ENCODE results near the gene UNC119B.
"Not testable (repeated sequence)": the region's sequence is repeated elsewhere in the genome, so short reads cannot be mapped to it uniquely, and the experiment has no call there.

The UNC119B gene

DNA sequence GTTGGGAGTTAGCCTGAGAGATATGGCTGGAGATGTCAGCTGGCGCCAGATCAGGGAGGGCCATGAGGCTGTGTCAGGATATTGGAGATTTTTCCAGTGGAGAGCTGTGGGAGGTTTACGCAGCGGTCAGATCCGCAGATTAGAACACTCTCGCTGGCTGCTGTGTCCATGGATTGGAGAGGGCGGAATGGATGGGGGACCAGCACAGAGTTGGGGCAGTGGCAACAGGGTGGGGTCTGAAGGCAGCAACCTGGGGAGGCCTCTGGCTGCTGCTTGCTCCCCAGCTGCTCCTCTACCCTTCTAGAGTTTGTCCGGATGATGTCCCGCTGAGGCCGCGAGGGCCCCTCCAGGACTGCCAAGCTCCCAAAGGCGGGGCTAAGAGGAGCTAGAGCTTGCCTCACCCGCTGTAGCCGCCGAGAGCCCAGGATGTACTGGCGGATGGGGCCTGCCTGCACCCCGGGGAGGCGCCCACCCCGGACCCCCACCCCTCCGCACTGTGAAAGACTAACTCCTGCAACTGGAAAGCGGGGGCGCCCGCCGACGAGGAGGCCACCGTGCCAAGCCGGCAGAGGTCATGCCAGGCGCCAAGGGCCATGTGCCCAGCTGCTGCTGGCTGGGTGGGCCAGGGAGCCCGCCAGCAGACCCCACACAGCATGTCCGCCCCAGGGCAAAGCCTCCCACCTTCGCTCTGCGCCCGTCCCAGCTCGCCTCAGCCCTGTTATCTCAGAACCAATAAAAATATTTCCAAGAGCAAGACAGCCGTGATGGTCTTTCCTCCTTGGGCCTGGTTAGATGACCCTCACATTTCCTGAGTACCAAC, 43.5 kb upstream of the UNC119B start:
- H3K14ac ChIP-seq (ENCODE audit: low read length): no peak overlapping the region
- H3K4me2 ChIP-seq (ENCODE audit: low read length): no peak overlapping the region
- no peak overlapping the region for H3K18ac ChIP-seq (ENCODE audit: low read length)
- H4K8ac ChIP-seq (ENCODE audit: low read depth, low read length): no peak overlapping the region
- H4K91ac ChIP-seq (ENCODE audit: low read depth, low read length): no peak overlapping the region
- H2BK120ac ChIP-seq (ENCODE audit: insufficient read depth, low read length, poor library complexity): no peak overlapping the region
- no peaks in the 10 kb centered on the region for H3K79me1 ChIP-seq (ENCODE audit: low read length)
- no peak overlapping the region for H3K4ac ChIP-seq (ENCODE audit: low read depth, low read length)
- no peak overlapping the region for H2AFZ ChIP-seq (ENCODE audit: insufficient read depth, low read length, poor library complexity)
- H2BK12ac ChIP-seq (ENCODE audit: low read length): no peak overlapping the region
- no peak for DNase-seq
- no peaks in the 10 kb centered on the region for H3K36me3 ChIP-seq (ENCODE audit: control insufficient read depth in 1 of 2, insufficient read depth in 2 of 2, low read length in 2 of 2)
- H4K12ac ChIP-seq (ENCODE audit: low read depth, low read length): no peak overlapping the region
- no peaks in the 10 kb centered on the region for H3K79me2 ChIP-seq (ENCODE audit: control insufficient read depth, insufficient read depth, low read length, poor library complexity)
- H3K4me3 ChIP-seq (ENCODE audit: low read depth, low read length): no peak overlapping the region
- no peak overlapping the region for H3K27ac ChIP-seq (ENCODE audit: low read depth, low read length)
- H2AK5ac ChIP-seq (ENCODE audit: low read length): no peak overlapping the region
- H3K9me3 ChIP-seq (ENCODE audit: insufficient read depth, low read depth, low read length): no peaks in the 10 kb centered on the region
- no peak overlapping the region for H3K23ac ChIP-seq (ENCODE audit: low read length)
- H2BK5ac ChIP-seq (ENCODE audit: low read depth, low read length, poor library complexity): no peak overlapping the region
- no peaks in the 10 kb centered on the region for H3K27me3 ChIP-seq (ENCODE audit: insufficient read depth, low read length)
- no peak overlapping the region for H3K9ac ChIP-seq (ENCODE audit: low read length)
- no CpG with 5 or more reads among the region's 34 CpGs for WGBS (ENCODE audit: extremely low coverage, insufficient coverage, insufficient read length)
- no peaks in the 10 kb centered on the region for H3K4me1 ChIP-seq (ENCODE audit: control insufficient read depth in 1 of 2, insufficient read depth in 2 of 2, low read length in 2 of 2)

- Histone ChIP-seq H3K4me1 (ENCODE audit: control insufficient read depth in 1 of 2, insufficient read depth in 2 of 2, low read length in 2 of 2) (no peaks in the 10 kb centered on the region), H2AK5ac (ENCODE audit: low read length) (no peak overlapping the region), H3K23ac (ENCODE audit: low read length) (no peak overlapping the region), H2AFZ (ENCODE audit: insufficient read depth, low read length, poor library complexity) (no peak overlapping the region), H3K27ac (ENCODE audit: low read depth, low read length) (no peak overlapping the region), H2BK12ac (ENCODE audit: low read length) (no peak overlapping the region), H3K79me2 (ENCODE audit: control insufficient read depth, insufficient read depth, low read length, poor library complexity) (no peaks in the 10 kb centered on the region), H3K14ac (ENCODE audit: low read length) (no peak overlapping the region), H3K4me2 (ENCODE audit: low read length) (no peak overlapping the region), H3K4me3 (ENCODE audit: low read depth, low read length) (no peak overlapping the region), H3K27me3 (ENCODE audit: insufficient read depth, low read length) (no peaks in the 10 kb centered on the region), H4K12ac (ENCODE audit: low read depth, low read length) (no peak overlapping the region), H2BK120ac (ENCODE audit: insufficient read depth, low read length, poor library complexity) (no peak overlapping the region), H3K79me1 (ENCODE audit: low read length) (no peaks in the 10 kb centered on the region), H4K8ac (ENCODE audit: low read depth, low read length) (no peak overlapping the region), H4K91ac (ENCODE audit: low read depth, low read length) (no peak overlapping the region), H2BK5ac (ENCODE audit: low read depth, low read length, poor library complexity) (no peak overlapping the region), H3K4ac (ENCODE audit: low read depth, low read length) (no peak overlapping the region), H3K36me3 (ENCODE audit: control insufficient read depth in 1 of 2, insufficient read depth in 2 of 2, low read length in 2 of 2) (no peaks in the 10 kb centered on the region), H3K18ac (ENCODE audit: low read length) (no peak overlapping the region), H3K9ac (ENCODE audit: low read length) (no peak overlapping the region), H3K9me3 (ENCODE audit: insufficient read depth, low read depth, low read length) (no peaks in the 10 kb centered on the region)
- DNase-seq: no peak
- no CpG with 5 or more reads among the region's 20 CpGs for whole genome bisulfite sequencing (ENCODE audit: extremely low coverage, insufficient coverage, insufficient read length)
Measured at GRCh38 chr12:120668091-120668867, 42.0 kb upstream of the UNC119B start.

DNA sequence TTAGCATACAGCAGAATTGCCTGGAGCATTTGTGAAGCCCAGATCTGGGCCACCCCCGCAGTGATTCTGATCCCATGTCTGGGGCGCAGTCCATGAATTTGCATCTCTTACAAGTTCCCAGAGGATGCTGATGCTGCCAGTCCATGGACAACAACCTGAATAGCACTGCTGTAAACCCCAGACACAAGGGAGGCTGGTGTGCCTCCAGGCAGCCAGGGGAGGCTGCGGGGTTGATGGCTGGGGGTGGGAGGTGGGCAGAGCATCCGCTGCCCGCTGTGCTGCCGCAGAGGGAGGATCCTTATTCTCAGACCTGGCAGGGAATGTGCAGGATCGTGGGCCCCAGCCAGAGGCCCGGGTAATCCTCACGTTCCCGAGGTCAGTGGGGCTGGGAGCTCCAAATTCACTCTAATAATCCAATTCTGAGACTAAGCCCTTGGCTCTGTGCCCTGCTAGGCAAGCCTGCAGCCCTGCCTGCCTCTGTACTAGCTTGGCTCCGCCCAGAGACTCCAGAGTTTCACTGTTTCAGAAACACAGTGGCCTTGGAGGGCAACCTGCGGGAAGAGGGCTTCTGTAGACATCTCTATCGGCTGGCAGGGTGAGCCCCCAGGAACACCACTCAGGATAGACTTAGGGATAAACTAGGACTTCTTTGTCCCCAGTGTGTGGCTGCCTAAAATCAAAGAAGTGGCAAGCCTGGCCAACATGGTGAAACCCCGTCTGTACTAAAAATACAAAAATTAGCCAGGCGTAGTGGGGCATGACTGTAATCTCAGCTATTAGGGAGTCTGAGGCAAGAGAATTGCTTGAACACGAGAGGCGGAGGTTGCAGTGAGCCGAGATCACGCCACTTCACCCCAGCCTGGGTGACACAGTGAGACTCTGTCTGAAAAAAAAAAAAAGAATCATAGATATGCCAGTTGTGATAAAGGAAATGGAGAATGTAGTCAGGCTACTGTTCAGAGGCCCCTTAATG, 41.1 kb upstream of the UNC119B start:
- Histone ChIP-seq H3K36me3 (ENCODE audit: control insufficient read depth in 1 of 2, insufficient read depth in 2 of 2, low read length in 2 of 2) (no peaks in the 10 kb centered on the region), H3K9me3 (ENCODE audit: insufficient read depth, low read depth, low read length) (no peaks in the 10 kb centered on the region), H3K79me2 (ENCODE audit: control insufficient read depth, insufficient read depth, low read length, poor library complexity) (no peaks in the 10 kb centered on the region), H3K9ac (ENCODE audit: low read length) (no peak overlapping the region), H3K23ac (ENCODE audit: low read length) (no peak overlapping the region), H3K27ac (ENCODE audit: low read depth, low read length) (no peak overlapping the region), H2BK12ac (ENCODE audit: low read length) (no peak overlapping the region), H2BK120ac (ENCODE audit: insufficient read depth, low read length, poor library complexity) (no peak overlapping the region), H4K12ac (ENCODE audit: low read depth, low read length) (no peak overlapping the region), H3K79me1 (ENCODE audit: low read length) (no peaks in the 10 kb centered on the region), H2AK5ac (ENCODE audit: low read length) (no peak overlapping the region), H3K4ac (ENCODE audit: low read depth, low read length) (no peak overlapping the region), H3K4me1 (ENCODE audit: control insufficient read depth in 1 of 2, insufficient read depth in 2 of 2, low read length in 2 of 2) (no peaks in the 10 kb centered on the region), H3K18ac (ENCODE audit: low read length) (no peak overlapping the region), H3K4me2 (ENCODE audit: low read length) (no peak overlapping the region), H3K27me3 (ENCODE audit: insufficient read depth, low read length) (no peaks in the 10 kb centered on the region), H4K8ac (ENCODE audit: low read depth, low read length) (no peak overlapping the region), H2AFZ (ENCODE audit: insufficient read depth, low read length, poor library complexity) (no peak overlapping the region), H2BK5ac (ENCODE audit: low read depth, low read length, poor library complexity) (no peak overlapping the region), H4K91ac (ENCODE audit: low read depth, low read length) (no peak overlapping the region), H3K4me3 (ENCODE audit: low read depth, low read length) (no peak overlapping the region), H3K14ac (ENCODE audit: low read length) (no peak overlapping the region)
- WGBS (ENCODE audit: extremely low coverage, insufficient coverage, insufficient read length): no CpG with 5 or more reads among the region's 19 CpGs
- DNase-seq: no peak

GRCh38 chr12:120670237-120670636, 40.0 kb upstream of the UNC119B start:
- H3K4me2 ChIP-seq (ENCODE audit: low read length); H3K14ac ChIP-seq (ENCODE audit: low read length); H3K27ac ChIP-seq (ENCODE audit: low read depth, low read length); H3K4ac ChIP-seq (ENCODE audit: low read depth, low read length); H3K4me1 ChIP-seq (ENCODE audit: control insufficient read depth in 1 of 2, insufficient read depth in 2 of 2, low read length in 2 of 2); H3K27me3 ChIP-seq (ENCODE audit: insufficient read depth, low read length); H4K8ac ChIP-seq (ENCODE audit: low read depth, low read length); H2BK120ac ChIP-seq (ENCODE audit: insufficient read depth, low read length, poor library complexity); H3K23ac ChIP-seq (ENCODE audit: low read length); H3K9me3 ChIP-seq (ENCODE audit: insufficient read depth, low read depth, low read length); H4K12ac ChIP-seq (ENCODE audit: low read depth, low read length); H3K9ac ChIP-seq (ENCODE audit: low read length); H2AFZ ChIP-seq (ENCODE audit: insufficient read depth, low read length, poor library complexity); H3K18ac ChIP-seq (ENCODE audit: low read length); H3K36me3 ChIP-seq (ENCODE audit: control insufficient read depth in 1 of 2, insufficient read depth in 2 of 2, low read length in 2 of 2); H2AK5ac ChIP-seq (ENCODE audit: low read length); DNase-seq; H2BK5ac ChIP-seq (ENCODE audit: low read depth, low read length, poor library complexity); H3K4me3 ChIP-seq (ENCODE audit: low read depth, low read length); H3K79me1 ChIP-seq (ENCODE audit: low read length); H3K79me2 ChIP-seq (ENCODE audit: control insufficient read depth, insufficient read depth, low read length, poor library complexity); H4K91ac ChIP-seq (ENCODE audit: low read depth, low read length); H2BK12ac ChIP-seq (ENCODE audit: low read length): not testable (repeated sequence)
- WGBS (ENCODE audit: extremely low coverage, insufficient coverage, insufficient read length): no CpG with 5 or more reads among the region's 6 CpGs
